Breast epithelium (tissue), 4 donors: Measurements from ENCODE around the gene MYO18B. TPM values are rescaled to one million over a fixed set of nuclear protein-coding genes. Genes with fewer than 3 reads are reported as not detected.

Experiments used
- DNase-seq, 2 donors: peaks; one replicate each; pipeline ENCODE4 v3.0.0-alpha.2; 2019; ENCODE audit warnings: low spot score in 2 of 2
- H3K27ac ChIP-seq, 2 donors: fragments of 200-600 bp; sonication (generic) in 1 of 2; one replicate each; pipeline ENCODE4 v1.5.1; 2016 to 2019; ENCODE audit warnings: mild to moderate bottlenecking in 1 of 2
- H3K27me3 ChIP-seq, 2 donors: fragments of 200-600 bp; sonication (generic) in 1 of 2; one replicate each; pipeline versions ENCODE4 v1.5.1 to v1.6.0; 2017 to 2019; ENCODE audit warnings: control low read depth in 1 of 2, mild to moderate bottlenecking in 1 of 2
- H3K36me3 ChIP-seq: fragments of 200-600 bp; one replicate; pipeline ENCODE4 v1.5.1; 2019
- H3K4me1 ChIP-seq, 2 donors: fragments of 200-600 bp; sonication (generic); one replicate each; pipeline ENCODE4 v1.5.1; 2016 to 2019; ENCODE audit warnings: control low read depth in 1 of 2
- H3K4me3 ChIP-seq, 3 donors: fragments of 200-600 bp; sonication (generic); 1 replicate in 2 of 3; 2 replicates in 1 of 3; pipeline ENCODE4 v1.5.1; 2016 to 2019; ENCODE audit warnings: mild to moderate bottlenecking in 3 of 3, moderate library complexity in 2 of 3
- H3K9me3 ChIP-seq, 2 donors: fragments of 200-600 bp; sonication (generic) in 1 of 2; one replicate each; pipeline ENCODE4 v1.5.1; 2016 to 2019; ENCODE audit warnings: control low read depth in 1 of 2
- CTCF ChIP-seq, 3 donors: fragments of 450-650 bp; IDR thresholded peaks; one replicate each; pipeline ENCODE4 v1.5.1; 2016 to 2017; ENCODE audit warnings: antibody characterized with exemption in 3 of 3, mild to moderate bottlenecking in 3 of 3, moderate library complexity in 3 of 3
- POLR2A ChIP-seq: fragments of 450-650 bp; IDR thresholded peaks from one replicate; pipeline ENCODE4 v1.6.1; 2016; ENCODE audit warnings: antibody characterized with exemption, mild to moderate bottlenecking, moderate library complexity
- POLR2AphosphoS5 ChIP-seq, 3 donors: sonication (generic); formaldehyde crosslinking; IDR thresholded peaks; one replicate each; pipeline ENCODE4 v1.6.1; 2017; ENCODE audit warnings: antibody characterized with exemption in 3 of 3
- intact Hi-C: fragments of 100-400 bp; cut with DNase I; formaldehyde crosslinking; loops from one replicate; pipeline ENCODE4 v1.15.1; 2023; ENCODE audit warnings: low total_unique reads
- total RNA-seq, 3 donors: library from RNA; depleted of rRNA; stranded (reverse); fragments of >200 nt; gene quantifications; one replicate each; pipeline ENCODE4 v1.1.0, GENCODE V29; 2016

Gene MYO18B
- total RNA-seq, 3 donors from 2014 or later = under 0.01 to 0.16 (median 0.15) TPM

DNA sequence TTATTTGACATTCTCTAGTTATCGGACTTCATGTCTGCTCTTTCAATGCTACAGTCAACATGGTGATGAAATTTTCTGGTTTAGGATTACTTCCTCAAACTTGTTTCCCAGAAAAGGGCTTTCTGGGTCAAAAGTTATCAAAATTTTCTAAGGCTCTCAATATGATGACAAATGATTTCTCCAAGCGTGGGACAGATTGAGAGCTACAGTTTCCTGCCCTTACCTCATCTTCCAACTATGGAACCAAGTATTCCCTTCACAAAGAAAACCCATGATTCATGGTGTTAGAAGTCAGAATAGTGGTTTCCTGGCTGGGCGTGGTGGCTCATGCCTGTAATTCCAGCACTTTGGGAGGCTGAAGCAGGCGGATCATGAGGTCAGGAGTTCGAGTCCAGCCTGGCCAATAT lies 17.8 kb downstream of the MYO18B start:
- Histone ChIP-seq H3K9me3 (no peaks in the 10 kb centered on the region), H3K27me3 (no peaks in the 10 kb centered on the region), H3K27ac (no peak overlapping the region), H3K36me3 (no peaks in the 10 kb centered on the region), H3K4me3 (no peak overlapping the region), H3K4me1 (no peaks in the 10 kb centered on the region)
- no peak for TF ChIP-seq POLR2A
- TF ChIP-seq POLR2AphosphoS5 (IDR thresholded peaks at IDR 0.05) = no peak
- intact Hi-C loops = no loop called here
- no peak for DNase-seq

DNA sequence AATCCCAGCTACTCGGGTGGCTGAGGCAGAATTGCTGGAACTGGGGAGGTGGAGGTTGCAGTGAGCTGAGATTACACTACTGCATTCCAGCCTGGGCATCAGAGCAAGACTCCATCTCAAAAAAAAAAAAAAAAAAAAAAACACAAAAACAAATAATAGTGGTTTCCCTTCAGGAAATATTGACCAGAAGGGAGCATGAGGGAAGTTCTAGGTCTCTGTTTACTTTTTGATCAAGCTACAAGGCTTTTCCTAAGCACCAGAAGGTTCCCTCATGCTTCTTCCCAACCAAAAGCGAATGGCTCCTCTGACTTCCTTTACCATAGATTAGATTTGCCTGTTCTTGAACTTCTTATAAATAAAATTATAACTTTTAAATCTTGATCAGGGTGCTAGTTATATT lies 18.3 kb downstream of the MYO18B start:
- H3K27me3 ChIP-seq = no peaks in the 10 kb centered on the region
- H3K9me3 ChIP-seq = no peaks in the 10 kb centered on the region
- no peak overlapping the region for H3K4me3 ChIP-seq
- intact Hi-C loops = no loop called here
- no peaks in the 10 kb centered on the region for H3K36me3 ChIP-seq
- H3K4me1 ChIP-seq = no peaks in the 10 kb centered on the region
- no peak for DNase-seq
- TF ChIP-seq POLR2AphosphoS5 (IDR thresholded peaks at IDR 0.05) = no peak
- no peak for TF ChIP-seq CTCF (IDR thresholded peaks at IDR 0.05)
- no peak for TF ChIP-seq POLR2A
- H3K27ac ChIP-seq = no peak overlapping the region

DNA sequence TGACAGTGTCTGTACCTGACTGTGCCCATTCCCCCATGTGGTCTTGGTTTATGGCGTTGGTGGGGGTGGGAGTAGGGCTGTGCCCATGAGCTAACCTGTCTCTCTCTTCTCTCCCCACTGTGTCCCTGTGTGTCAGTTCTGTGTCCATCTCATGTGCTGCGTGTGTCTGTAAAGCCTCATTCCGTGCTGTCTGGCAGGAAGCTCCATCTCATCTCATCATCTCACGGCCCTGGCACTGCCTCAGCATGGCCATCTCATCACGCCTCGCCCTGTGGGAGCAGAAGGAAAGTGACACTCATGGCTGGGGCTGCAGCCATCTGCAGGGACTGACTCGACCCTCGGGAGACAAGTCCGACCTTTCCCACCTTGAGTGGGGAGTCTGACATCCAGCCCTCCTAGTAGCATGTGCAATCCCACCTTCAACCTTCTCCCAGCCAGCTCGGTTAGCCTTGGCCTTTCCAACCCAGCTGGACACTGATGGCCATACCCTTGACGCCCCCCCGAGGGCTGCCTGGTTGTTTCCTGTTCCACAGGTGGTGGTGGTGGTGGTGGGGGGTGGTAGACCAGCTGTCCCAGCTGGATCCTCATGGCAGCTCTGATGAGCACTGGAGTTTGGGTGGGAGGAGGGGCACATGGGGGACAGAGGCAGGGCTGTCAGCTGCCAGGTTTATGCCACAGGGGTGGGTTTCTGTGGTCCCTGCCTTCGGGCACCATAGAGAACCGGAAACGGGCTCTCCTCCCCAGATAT lies 19.0 kb downstream of the MYO18B start:
- H3K4me1 ChIP-seq = no peaks in the 10 kb centered on the region
- intact Hi-C loops = no loop called here
- H3K9me3 ChIP-seq = peaks cover 5 to 6% of the 10 kb centered on the region in 2 donors
- H3K4me3 ChIP-seq = no peak overlapping the region
- DNase-seq = no peak
- no peaks in the 10 kb centered on the region for H3K36me3 ChIP-seq
- TF ChIP-seq CTCF (IDR thresholded peaks at IDR 0.05) (no peak), POLR2AphosphoS5 (IDR thresholded peaks at IDR 0.05) (no peak), POLR2A (no peak)
- no peak overlapping the region for H3K27ac ChIP-seq
- no peaks in the 10 kb centered on the region for H3K27me3 ChIP-seq

DNA sequence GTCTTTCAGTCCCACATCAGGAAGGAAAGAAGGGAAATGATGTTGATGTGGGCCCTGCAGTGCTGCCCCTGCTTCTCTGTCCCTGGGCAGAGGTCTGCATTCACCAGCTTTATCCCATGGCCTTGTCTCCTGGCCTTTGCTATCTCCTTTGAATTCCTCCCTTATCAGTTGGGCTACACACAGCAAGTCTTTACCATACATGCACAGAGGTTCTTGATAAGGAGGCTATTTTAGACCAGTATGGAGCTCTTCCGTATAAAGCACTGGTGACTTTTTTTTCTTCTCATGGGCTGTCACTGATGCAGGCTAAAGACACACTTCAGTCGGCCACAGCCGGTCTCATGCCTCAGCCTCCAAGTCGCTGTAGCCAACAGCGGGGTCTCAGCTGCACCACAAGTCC lies 20.2 kb downstream of the MYO18B start:
- intact Hi-C loops = no loop called here
- H3K4me1 ChIP-seq = no peaks in the 10 kb centered on the region
- DNase-seq = no peak
- H3K27me3 ChIP-seq = no peaks in the 10 kb centered on the region
- H3K27ac ChIP-seq = no peak overlapping the region
- no peaks in the 10 kb centered on the region for H3K36me3 ChIP-seq
- peaks cover 14 to 17% of the 10 kb centered on the region in 2 donors for H3K9me3 ChIP-seq
- TF ChIP-seq POLR2A (no peak), POLR2AphosphoS5 (IDR thresholded peaks at IDR 0.05) (no peak), CTCF (IDR thresholded peaks at IDR 0.05) (no peak)
- no peak overlapping the region for H3K4me3 ChIP-seq

DNA sequence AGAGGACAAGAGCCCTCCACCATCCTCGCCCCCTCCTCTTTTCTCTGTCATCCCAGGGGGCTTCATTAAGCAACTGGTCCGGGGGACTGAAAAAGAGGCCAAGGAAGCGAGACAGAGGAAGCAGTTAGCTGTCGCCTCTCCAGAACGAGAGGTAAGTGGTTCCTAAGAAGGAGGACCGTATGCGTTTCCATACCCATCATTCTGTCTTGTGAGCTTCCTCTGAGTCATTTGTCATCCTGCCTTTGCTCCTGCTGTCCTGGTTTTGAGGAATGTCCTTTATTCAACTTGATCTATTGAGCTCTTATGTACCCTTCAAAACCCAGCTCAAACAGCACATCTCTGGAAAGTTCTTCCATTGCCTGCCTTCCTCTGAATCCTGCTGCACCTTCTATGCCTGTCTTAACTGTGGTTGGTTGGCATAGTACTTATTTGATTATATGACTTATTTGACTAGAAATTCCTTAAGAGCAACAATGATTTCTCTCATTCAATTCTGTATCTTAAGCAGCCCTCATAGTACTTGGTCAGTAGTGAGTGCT lies 21.3 kb downstream of the MYO18B start:
- Histone ChIP-seq H3K27ac (no peak overlapping the region), H3K4me1 (no peaks in the 10 kb centered on the region), H3K9me3 (peaks cover 17 to 20% of the 10 kb centered on the region in 2 donors), H3K27me3 (no peaks in the 10 kb centered on the region), H3K4me3 (no peak overlapping the region), H3K36me3 (no peaks in the 10 kb centered on the region)
- intact Hi-C loops = no loop called here
- TF ChIP-seq CTCF (IDR thresholded peaks at IDR 0.05) = no peak
- no peak for TF ChIP-seq POLR2AphosphoS5 (IDR thresholded peaks at IDR 0.05)
- TF ChIP-seq POLR2A = no peak
- DNase-seq = no peak
